Measurements from ENCODE around the gene SLCO3A1. TPM values are rescaled to one million over a fixed set of nuclear protein-coding genes. Genes with fewer than 3 reads are reported as not detected.

The SLCO3A1 gene
- total RNA-seq, 1 experiment from 2014 or later = 37.8 TPM

GRCh38 chr15:92035961-92036360 is 182.5 kb downstream of the SLCO3A1 start:
- Histone ChIP-seq H3K27me3 (ENCODE audit: insufficient read depth, low read depth) (no peaks in the 10 kb centered on the region), H4K20me1 (ENCODE audit: insufficient read depth) (no peaks in the 10 kb centered on the region), H3K9me3 (ENCODE audit: insufficient read depth, low read depth) (0 out of 2 replicates have a peak, but pooled peaks cover 3% of the 10 kb centered on the region), H3K9me2 (ENCODE audit: insufficient read depth) (no peaks in the 10 kb centered on the region), H3F3A (ENCODE audit: insufficient read depth, low read depth) (no peaks in the 10 kb centered on the region), H3K79me2 (ENCODE audit: low read depth) (peaks cover 4% of the 10 kb centered on the region; the same call in 1 of the 2 replicates), H2AFZ (no peak overlapping the region), H3K36me3 (ENCODE audit: low read depth) (no peaks in the 10 kb centered on the region), H3K4me2 (no peak overlapping the region), H3K27ac (no peak overlapping the region), H3K4me1 (replicated peaks; ENCODE audit: insufficient read depth) (no peaks in the 10 kb centered on the region), H3K4me3 (no peak overlapping the region)
- TF ChIP-seq CTCF (conservative IDR thresholded peaks at IDR 0.05) (no peak), EZH2 (IDR thresholded peaks at IDR 0.05; ENCODE audit: low read depth) (no peak)
- no peak for DNase-seq
- ChIA-PET CTCF (no interaction called here), POLR2A (ENCODE audit: unreplicated experiment) (no interaction called here)
- intact Hi-C loops (cut with micrococcal nuclease; ENCODE audit: unreplicated experiment) = no loop called here
- BruUV-seq (replicated peaks) = no TSS peak

- Histone ChIP-seq H3K79me2 (ENCODE audit: low read depth) (peaks cover 4% of the 10 kb centered on the region; the same call in 1 of the 2 replicates), H4K20me1 (ENCODE audit: insufficient read depth) (no peaks in the 10 kb centered on the region), H3K4me3 (no peak overlapping the region), H3K4me2 (no peak overlapping the region), H3K9me2 (ENCODE audit: insufficient read depth) (no peaks in the 10 kb centered on the region), H3K27me3 (ENCODE audit: insufficient read depth, low read depth) (no peaks in the 10 kb centered on the region), H2AFZ (no peak overlapping the region), H3K36me3 (ENCODE audit: low read depth) (no peaks in the 10 kb centered on the region), H3K9me3 (ENCODE audit: insufficient read depth, low read depth) (0 out of 2 replicates have a peak, but pooled peaks cover 3% of the 10 kb centered on the region), H3K27ac (no peak overlapping the region), H3F3A (ENCODE audit: insufficient read depth, low read depth) (no peaks in the 10 kb centered on the region), H3K4me1 (replicated peaks; ENCODE audit: insufficient read depth) (no peaks in the 10 kb centered on the region)
- ChIA-PET CTCF (no interaction called here), POLR2A (ENCODE audit: unreplicated experiment) (no interaction called here)
- DNase-seq = no peak
- intact Hi-C loops (cut with micrococcal nuclease; ENCODE audit: unreplicated experiment) = no loop called here
- TF ChIP-seq CTCF (conservative IDR thresholded peaks at IDR 0.05) (no peak), EZH2 (IDR thresholded peaks at IDR 0.05; ENCODE audit: low read depth) (no peak)
- BruUV-seq (replicated peaks) = no TSS peak
These were observed 184.0 kb downstream of the SLCO3A1 start for GRCh38 chr15:92037491-92037890.

GRCh38 chr15:92040350-92040749 is 186.8 kb downstream of the SLCO3A1 start:
- TF ChIP-seq EZH2 (IDR thresholded peaks at IDR 0.05; ENCODE audit: low read depth) (no peak), CTCF (conservative IDR thresholded peaks at IDR 0.05) (no peak)
- no peaks in the 10 kb centered on the region for H3K36me3 ChIP-seq (ENCODE audit: low read depth)
- H3K27ac ChIP-seq = no peak overlapping the region
- no peak overlapping the region for H3K4me3 ChIP-seq
- H2AFZ ChIP-seq = no peak overlapping the region
- H3K27me3 ChIP-seq (ENCODE audit: insufficient read depth, low read depth) = no peaks in the 10 kb centered on the region
- ChIA-PET CTCF (no interaction called here), POLR2A (ENCODE audit: unreplicated experiment) (no interaction called here)
- DNase-seq = no peak
- intact Hi-C loops (cut with micrococcal nuclease; ENCODE audit: unreplicated experiment) = no loop called here
- H3F3A ChIP-seq (ENCODE audit: insufficient read depth, low read depth) = no peaks in the 10 kb centered on the region
- no TSS peak for BruUV-seq (replicated peaks)
- no peaks in the 10 kb centered on the region for H4K20me1 ChIP-seq (ENCODE audit: insufficient read depth)
- no peaks in the 10 kb centered on the region; the same call in 1 of the 2 replicates for H3K79me2 ChIP-seq (ENCODE audit: low read depth)
- H3K9me2 ChIP-seq (ENCODE audit: insufficient read depth) = no peaks in the 10 kb centered on the region
- no peak overlapping the region for H3K4me2 ChIP-seq
- H3K4me1 ChIP-seq (replicated peaks; ENCODE audit: insufficient read depth) = no peaks in the 10 kb centered on the region
- 0 out of 2 replicates have a peak, but pooled peaks cover 3% of the 10 kb centered on the region for H3K9me3 ChIP-seq (ENCODE audit: insufficient read depth, low read depth)

All from PC-9 (cell line).